RKO (cell line): Measurements from ENCODE around the gene MYOZ3.
A peak's percentile ranks its signal among the peaks of the same experiment; 100 is the strongest.

Source experiments
- DNase-seq: peaks from one replicate; pipeline ENCODE4 v3.0.0-alpha.2; 2016; ENCODE audit warnings: low spot score

Gene MYOZ3

GRCh38 chr5:150627731-150628545, 33.1 kb upstream of the MYOZ3 start:
- DNase-seq: no peak

GRCh38 chr5:150628936-150629485, 32.0 kb upstream of the MYOZ3 start:
- no peak for DNase-seq

GRCh38 chr5:150630016-150630415, 31.0 kb upstream of the MYOZ3 start:
- no peak for DNase-seq

- DNase-seq: no peak
Measured at GRCh38 chr5:150630461-150631325, 30.4 kb upstream of the MYOZ3 start.

- no peak for DNase-seq
Measured at GRCh38 chr5:150631326-150631701, 29.7 kb upstream of the MYOZ3 start.

- no peak for DNase-seq
Measured at GRCh38 chr5:150632305-150633160, 28.5 kb upstream of the MYOZ3 start.

GRCh38 chr5:150633429-150633828, 27.6 kb upstream of the MYOZ3 start:
- DNase-seq: no peak

GRCh38 chr5:150636391-150637244, 24.4 kb upstream of the MYOZ3 start:
- peak; percentile 35 for DNase-seq

- no peak for DNase-seq
Measured at GRCh38 chr5:150637245-150638052, 23.6 kb upstream of the MYOZ3 start.

GRCh38 chr5:150638053-150638444, 23.0 kb upstream of the MYOZ3 start:
- no peak for DNase-seq

GRCh38 chr5:150638488-150639376, 22.3 kb upstream of the MYOZ3 start:
- DNase-seq: no peak

GRCh38 chr5:150639377-150639692, 21.7 kb upstream of the MYOZ3 start:
- DNase-seq: no peak

GRCh38 chr5:150639751-150640150, 21.3 kb upstream of the MYOZ3 start:
- DNase-seq: no peak

- DNase-seq: peak; percentile 65
Measured at GRCh38 chr5:150640311-150641005, 20.6 kb upstream of the MYOZ3 start, which contains the start of gene SYNPO. TSS of gene SYNPO (plus strand) at chr5:150640660. CDS start at chr5:150648276, 7,616 bp downstream.

GRCh38 chr5:150641006-150641570, 20.0 kb upstream of the MYOZ3 start:
- no peak for DNase-seq

GRCh38 chr5:150641824-150642566, 19.1 kb upstream of the MYOZ3 start:
- DNase-seq: no peak

GRCh38 chr5:150642567-150642927, 18.5 kb upstream of the MYOZ3 start:
- peak; percentile 60 for DNase-seq
